GM19463 (cell line): ENCODE data around the gene SLC6A20.

Experiments used
- ATAC-seq: cut with Tn5 transposase; IDR thresholded peaks from one replicate; pipeline ENCODE4 v1.9.1; 2021; ENCODE audit warnings: mild to moderate bottlenecking, moderate library complexity; ENCODE audit not compliant: unreplicated experiment

SLC6A20 gene

DNA sequence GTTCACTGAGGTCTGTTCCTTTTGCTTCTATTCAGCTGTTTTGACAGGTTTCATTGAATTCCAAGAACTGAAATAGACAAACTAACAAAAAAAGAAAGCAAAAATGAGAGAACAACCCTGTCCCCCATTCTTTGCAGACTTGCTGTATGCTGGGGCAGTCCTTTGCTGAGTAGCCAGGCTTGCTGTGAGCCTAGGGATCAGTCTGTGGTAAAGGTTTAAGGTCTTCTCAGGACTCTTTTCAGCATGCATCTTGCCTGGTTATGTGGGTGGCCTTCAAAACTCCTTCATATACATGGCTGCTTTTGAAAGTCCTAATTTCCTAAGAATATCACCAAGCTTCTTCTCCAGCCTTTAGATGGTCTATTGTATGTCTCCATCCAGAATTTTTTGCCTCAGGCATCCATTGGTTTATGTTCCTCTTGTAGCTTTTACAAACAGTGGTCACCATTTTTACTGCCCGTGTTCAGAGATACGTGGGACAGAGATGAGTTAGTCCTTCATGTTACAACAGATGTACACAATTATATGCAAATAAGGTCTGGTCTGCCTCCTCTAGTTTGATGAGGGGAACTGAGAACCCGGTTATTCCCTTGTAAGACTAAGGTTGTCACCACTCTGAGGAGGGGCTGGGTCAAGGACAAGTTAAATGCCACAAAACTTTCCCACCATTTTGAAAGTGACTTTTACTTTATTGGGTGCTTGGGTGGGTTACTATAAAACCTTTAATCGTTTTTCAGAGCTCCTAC, 65.8 kb downstream of the SLC6A20 start:
- ATAC-seq = no peak

GRCh38 chr3:45729614-45730013, 66.7 kb downstream of the SLC6A20 start:
- no peak for ATAC-seq

- ATAC-seq = no peak
Measured at GRCh38 chr3:45724911-45725310, 71.4 kb downstream of the SLC6A20 start.

DNA sequence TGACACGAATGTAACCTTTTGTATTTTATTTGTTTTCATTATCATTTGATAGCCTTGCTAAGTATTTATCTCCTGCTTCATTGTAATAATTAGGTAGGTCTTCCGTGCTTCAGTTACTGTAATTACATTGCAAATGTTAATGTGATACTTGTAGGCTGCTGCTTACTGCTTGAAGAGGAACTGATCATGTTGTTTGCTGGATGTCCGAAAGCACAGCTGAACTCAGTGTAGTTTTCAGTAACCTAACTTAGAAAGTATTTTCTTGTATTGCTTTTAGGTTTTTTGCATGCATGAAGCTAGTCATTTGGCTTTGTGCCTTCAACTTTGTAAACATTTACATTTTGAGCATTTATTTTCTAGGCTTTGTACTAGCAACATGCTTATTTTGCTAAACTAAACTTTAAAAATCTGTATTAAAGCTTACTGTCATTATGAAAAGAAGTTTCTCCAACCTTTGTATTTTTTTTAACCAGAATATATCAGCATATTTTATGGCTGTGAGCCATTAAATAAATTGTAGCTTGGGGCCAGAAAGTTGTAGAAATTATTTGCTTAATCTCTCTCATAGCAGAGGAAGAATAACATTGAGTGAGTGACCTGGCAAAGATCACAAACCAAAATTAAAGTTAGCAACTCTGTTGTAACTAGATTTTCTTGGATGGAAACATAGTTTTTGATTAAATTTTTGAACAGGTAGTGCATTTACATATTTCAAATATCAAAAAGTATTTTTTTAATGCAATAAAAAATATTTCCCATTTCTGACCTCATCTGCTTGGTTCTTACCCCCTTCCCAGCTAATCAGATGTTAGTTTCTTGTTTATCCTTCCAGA, 76.5 kb downstream of the SLC6A20 start:
- no peak for ATAC-seq

DNA sequence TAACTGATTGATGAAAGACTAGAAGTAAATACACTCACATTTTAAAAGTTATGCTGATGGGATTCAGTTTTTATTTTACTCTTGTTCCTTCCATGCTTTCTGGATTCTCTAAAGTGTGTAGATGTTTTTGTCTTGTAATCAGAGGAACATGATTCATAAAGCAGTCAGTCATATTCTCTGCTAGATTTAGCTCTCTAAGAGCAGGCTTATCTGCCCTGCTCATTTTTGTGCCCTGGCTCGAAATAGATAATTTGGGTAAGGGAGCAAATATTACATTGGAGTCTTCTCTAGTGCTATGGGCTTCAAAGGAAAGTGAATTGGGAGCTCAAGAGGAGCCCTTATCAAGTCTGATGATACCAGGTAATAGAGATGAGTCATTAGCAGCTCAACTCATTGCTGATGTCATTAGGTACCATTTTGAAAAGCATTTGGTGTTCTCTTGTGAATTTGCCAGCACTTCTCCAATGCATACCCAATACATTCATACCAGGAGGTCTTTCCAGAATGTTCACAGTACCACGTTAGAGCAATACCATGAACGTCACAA, 79.5 kb downstream of the SLC6A20 start:
- ATAC-seq = no peak

GRCh38 chr3:45715945-45716344, 80.4 kb downstream of the SLC6A20 start:
- ATAC-seq = no peak

- ATAC-seq = no peak
Measured at GRCh38 chr3:45712434-45713110, 83.8 kb downstream of the SLC6A20 start.

DNA sequence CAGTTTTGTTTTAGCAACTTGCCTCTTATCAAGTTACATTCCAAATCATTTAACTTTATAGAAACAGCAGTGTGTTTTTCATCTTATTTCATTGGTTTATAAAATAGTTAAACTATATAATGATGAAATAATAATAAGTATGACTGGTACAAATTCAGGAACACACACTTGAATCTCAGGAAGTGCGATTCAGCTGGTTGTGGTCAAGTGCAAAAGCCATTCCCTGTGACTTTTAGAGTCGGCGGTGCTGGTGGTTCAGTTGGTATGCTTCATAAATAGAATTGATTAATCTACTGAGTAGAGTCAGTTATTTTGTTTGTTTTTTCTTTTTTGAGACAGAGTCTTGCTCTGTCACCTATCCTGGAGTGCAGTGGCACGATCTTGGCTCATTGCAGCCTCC, 84.4 kb downstream of the SLC6A20 start:
- no peak for ATAC-seq

DNA sequence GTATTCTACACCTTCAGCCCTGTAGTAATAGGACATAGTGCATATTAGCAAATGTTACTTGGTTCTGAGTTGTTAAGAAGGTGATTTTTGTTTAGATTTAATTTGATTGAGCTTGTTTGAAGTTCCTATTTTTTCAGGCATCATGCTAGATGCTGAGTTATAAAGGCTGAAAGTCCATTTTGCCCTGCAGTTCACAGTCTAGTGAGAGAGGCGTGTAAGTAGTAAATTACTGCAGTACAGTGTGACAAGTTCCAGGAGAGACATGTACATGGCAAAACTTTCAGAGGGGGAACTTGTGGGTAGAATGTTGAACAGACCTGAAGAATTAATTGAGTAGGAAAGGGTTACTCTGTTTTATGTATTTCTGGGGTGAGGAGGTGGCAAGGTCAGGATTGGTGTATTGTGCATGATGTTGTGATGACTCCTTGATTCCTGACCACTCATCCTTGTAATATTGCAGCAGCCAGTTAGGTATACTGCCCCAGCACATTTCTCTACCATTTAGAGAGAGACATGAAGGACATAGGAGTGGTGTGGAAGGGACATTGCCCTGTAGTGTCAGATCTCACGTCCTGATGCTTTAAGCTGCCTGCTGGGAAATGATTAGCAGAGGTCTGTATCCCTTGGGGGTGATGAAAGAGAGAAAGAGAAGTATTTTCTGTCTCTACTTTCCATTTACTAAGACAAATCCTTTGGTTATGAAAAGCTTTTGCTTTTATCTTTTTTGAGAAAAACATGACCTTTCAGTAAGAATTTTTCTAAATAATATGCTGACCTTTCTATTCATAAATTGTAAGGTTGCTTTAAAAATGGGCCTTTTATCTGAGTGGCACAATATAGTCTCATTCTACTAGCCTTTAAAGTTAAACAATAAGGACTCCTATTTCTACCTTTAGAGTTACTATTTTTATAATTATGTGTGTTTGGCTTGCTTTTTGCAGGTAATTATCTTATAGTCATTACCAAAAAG, 90.2 kb downstream of the SLC6A20 start:
- ATAC-seq = no peak
